ENCODE results near the gene PRPH2.

GRCh38 chr6:42746463-42747391, 24.3 kb upstream of the PRPH2 start:
- no peak for TF ChIP-seq CTCF (IDR thresholded peaks at IDR 0.05; ENCODE audit: poor library complexity)
- no peak for TF ChIP-seq EZH2 (IDR thresholded peaks at IDR 0.05; ENCODE audit: borderline replicate concordance)
- TF ChIP-seq EZH2phosphoT487 (IDR thresholded peaks at IDR 0.05; ENCODE audit: low read depth, severe bottlenecking, unreplicated experiment), result no peak
